Right lobe of liver (tissue), 6 donors: ENCODE measurements around the gene IL17REL. TPM values are rescaled to one million over a fixed set of nuclear protein-coding genes. Genes with fewer than 3 reads are reported as not detected.

Experiments
- ATAC-seq, 4 donors: fragments of 200-7000 bp; cut with Tn5 transposase; one replicate each; pipeline ENCODE4 v1.9.1; 2020; ENCODE audit warnings: mild to moderate bottlenecking in 4 of 4, moderate library complexity in 4 of 4
- DNase-seq, 3 donors: peaks; one replicate each; pipeline ENCODE4 v3.0.0-alpha.2; 2020
- H3K27ac ChIP-seq, 3 donors: fragments of 200-600 bp; one replicate each; pipeline ENCODE4 v1.8.0; 2022
- H3K27me3 ChIP-seq, 2 donors: fragments of 200-600 bp; one replicate each; pipeline ENCODE4 v1.8.0; 2022
- H3K36me3 ChIP-seq, 4 donors: fragments of 200-600 bp; sonication (generic) in 1 of 4; one replicate each; pipeline versions ENCODE4 v1.5.1 to v1.8.0; 2017 to 2022; ENCODE audit warnings: control low read depth in 1 of 4
- H3K4me1 ChIP-seq, 4 donors: fragments of 200-600 bp; sonication (generic) in 1 of 4; one replicate each; pipeline versions ENCODE4 v1.5.1 to v1.8.0; 2017 to 2022; ENCODE audit warnings: control low read depth in 1 of 4
- H3K4me3 ChIP-seq, 3 donors: fragments of 200-600 bp; one replicate each; pipeline ENCODE4 v1.8.0; 2022
- H3K9me3 ChIP-seq, 4 donors: fragments of 200-600 bp; sonication (generic) in 1 of 4; one replicate each; pipeline versions ENCODE4 v1.5.1 to v1.8.0; 2017 to 2022; ENCODE audit warnings: control low read depth in 1 of 4
- CTCF ChIP-seq, 4 donors: fragments of 200-600 bp in 3 of 4; fragments of 450-650 bp in 1 of 4; IDR thresholded peaks; one replicate each; pipeline versions ENCODE4 v1.5.1 to v1.8.0; 2016 to 2022; ENCODE audit warnings: antibody characterized with exemption in 4 of 4, mild to moderate bottlenecking in 2 of 4
- POLR2A ChIP-seq: fragments of 450-650 bp; IDR thresholded peaks from one replicate; pipeline ENCODE4 v1.6.1; 2017; ENCODE audit warnings: antibody characterized with exemption, mild to moderate bottlenecking
- WGBS: methylation state at CpG from one replicate; pipeline ENCODE4 v1.1.6; 2018; ENCODE audit warnings: low coverage, low lambda C conversion rate; ENCODE audit not compliant: insufficient coverage; ENCODE audit errors: missing lambda C conversion rate; 5-methylcytosine and 5-hydroxymethylcytosine counted together
- intact Hi-C, 2 donors: fragments of 100-400 bp; cut with DNase I; formaldehyde crosslinking; loops; one replicate each; pipeline versions ENCODE4 v1.11.2 to v1.14.1; 2022
- total RNA-seq, 6 experiments: library from RNA; depleted of rRNA in 2 of 6; stranded (reverse); fragments of >200 nt in 2 of 6; fragmentation: NEBNext Ultra II Directional in 3 of 6; extraction: Animal tissue kit (Norgen Biotek cat#: 25700) in 3 of 6; gene quantifications; one replicate each; pipeline versions ENCODE4 v1.1.0 to v1.2.4, GENCODE V29; 2016 to 2023
- donor health status: DM: no; HTN: yes; CAD: no.
- donor health status: DM: no; HTN: no; CAD: no.
- donor health status: DM: no; HTN: no; CAD: no.
- donor health status: DM: no; HTN: yes; CAD: no.
- donor health status: DM: no; HTN: yes; CAD: no.

The IL17REL gene
- total RNA-seq, 6 experiments from 2014 or later, result not detected

GRCh38 chr22:50015451-50016307, 3.1 kb upstream of the IL17REL start:
- no peaks in the 10 kb centered on the region for H3K9me3 ChIP-seq
- TF ChIP-seq POLR2A, result no peak
- TF ChIP-seq CTCF (IDR thresholded peaks at IDR 0.05), result no peak
- no peak overlapping the region for H3K27ac ChIP-seq
- 23% methylated on average over 18 of the region's 30 CpGs for WGBS
- no peaks in the 10 kb centered on the region for H3K36me3 ChIP-seq
- ATAC-seq, result no peak
- peaks cover 0 to 2% (median 0%) of the 10 kb centered on the region in 4 donors for H3K4me1 ChIP-seq
- intact Hi-C loops, result no loop called here
- peaks cover 0 to 24% of the 10 kb centered on the region in 2 donors for H3K27me3 ChIP-seq
- no peak for DNase-seq
- no peak overlapping the region for H3K4me3 ChIP-seq

- WGBS, result no CpG with 5 or more reads among the region's 91 CpGs
- DNase-seq (no peak), ATAC-seq (no peak)
- no peak overlapping the region for H3K4me3 ChIP-seq
- peaks cover 0 to 24% of the 10 kb centered on the region in 2 donors for H3K27me3 ChIP-seq
- no peaks in the 10 kb centered on the region for H3K36me3 ChIP-seq
- no peak for TF ChIP-seq CTCF (IDR thresholded peaks at IDR 0.05)
- no peak for TF ChIP-seq POLR2A
- H3K4me1 ChIP-seq, result peaks cover 0 to 2% (median 0%) of the 10 kb centered on the region in 4 donors
- intact Hi-C loops, result no loop called here
- H3K9me3 ChIP-seq, result no peaks in the 10 kb centered on the region
- H3K27ac ChIP-seq, result no peak overlapping the region
Observed at GRCh38 chr22:50014655-50015401, 2.3 kb upstream of the IL17REL start.

- no peaks in the 10 kb centered on the region for H3K36me3 ChIP-seq
- H3K4me3 ChIP-seq, result no peak overlapping the region
- peak in 1 of 3 donors; percentile 23 for DNase-seq
- no peak for TF ChIP-seq POLR2A
- TF ChIP-seq CTCF (IDR thresholded peaks at IDR 0.05), result no peak
- H3K9me3 ChIP-seq, result no peaks in the 10 kb centered on the region
- intact Hi-C loops, result no loop called here
- WGBS, result 85% methylated on average over 4 of the region's 16 CpGs
- no peak for ATAC-seq
- H3K27ac ChIP-seq, result no peak overlapping the region
- H3K27me3 ChIP-seq, result peaks cover 0 to 24% of the 10 kb centered on the region in 2 donors
- H3K4me1 ChIP-seq, result peaks cover 0 to 2% (median 0%) of the 10 kb centered on the region in 4 donors
Observed at GRCh38 chr22:50014053-50014501, 1.5 kb upstream of the IL17REL start.

GRCh38 chr22:50011447-50012210, 936 bp downstream of the IL17REL start:
- 32% methylated on average over 10 of the region's 18 CpGs for WGBS
- Histone ChIP-seq H3K4me3 (no peak overlapping the region), H3K27me3 (peaks cover 0 to 24% of the 10 kb centered on the region in 2 donors), H3K27ac (no peak overlapping the region), H3K4me1 (peaks cover 0 to 2% (median 0%) of the 10 kb centered on the region in 4 donors), H3K36me3 (no peaks in the 10 kb centered on the region), H3K9me3 (no peaks in the 10 kb centered on the region)
- intact Hi-C loops, result no loop called here
- no peak for TF ChIP-seq POLR2A
- TF ChIP-seq CTCF (IDR thresholded peaks at IDR 0.05), result no peak
- ATAC-seq (no peak), DNase-seq (no peak)
